ENCODE data around the gene RREB1.

RREB1 gene

DNA sequence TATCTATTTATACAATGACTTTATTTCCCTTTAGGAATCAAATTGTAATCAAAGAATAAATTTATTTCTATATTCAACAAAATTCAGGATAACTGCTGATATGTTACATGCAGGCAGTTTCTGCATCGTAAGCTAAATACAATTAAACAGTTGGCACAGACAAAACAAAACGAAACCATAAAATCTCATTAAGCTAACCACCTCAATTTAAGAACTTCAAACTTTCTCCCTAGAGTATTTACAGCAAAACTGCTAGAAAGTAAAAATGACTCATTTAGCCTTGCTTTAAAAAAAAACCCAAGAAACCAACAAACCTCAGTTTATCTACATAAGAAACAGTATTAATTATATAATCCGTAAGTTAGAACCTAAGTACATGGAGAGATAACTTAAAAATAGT, 188.2 kb downstream of the RREB1 start:
- DNase-seq (ENCODE audit: low read depth, low spot score): no peak

DNA sequence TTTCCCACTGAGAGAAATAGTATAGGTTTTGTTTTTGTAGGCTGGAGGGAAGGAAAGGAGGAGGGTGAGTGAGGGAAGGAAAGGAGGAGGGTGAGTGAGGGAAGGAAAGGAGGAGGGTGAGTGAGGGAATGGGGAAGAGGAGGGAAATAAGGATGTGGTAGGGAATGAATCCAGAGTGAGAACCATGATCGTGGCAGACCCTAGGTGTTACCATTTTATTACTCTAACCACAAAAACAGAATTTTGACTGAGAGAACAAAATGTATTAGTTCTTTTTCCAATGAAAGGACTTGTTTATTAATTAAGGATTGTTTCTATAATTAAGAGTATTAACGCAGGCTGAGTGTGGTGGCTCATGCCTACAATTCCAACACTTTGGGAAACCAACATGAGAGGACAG, 188.8 kb downstream of the RREB1 start:
- no peak for DNase-seq (ENCODE audit: low read depth, low spot score)

GRCh38 chr6:7298113-7298512, 190.4 kb downstream of the RREB1 start:
- DNase-seq (ENCODE audit: low read depth, low spot score): no peak

- DNase-seq (ENCODE audit: low read depth, low spot score): no peak
Measured at GRCh38 chr6:7300926-7301325, 193.2 kb downstream of the RREB1 start.

Measured in iPS DF 19.7 (cell line).